ENCODE measurements around the gene ZNF385B.
A peak's percentile ranks its signal among the peaks of the same experiment; 100 is the strongest.

ZNF385B gene

GRCh38 chr2:179769323-179769722 lies 92.1 kb downstream of the ZNF385B start:
- TF ChIP-seq TCF12 (IDR thresholded peaks at IDR 0.05; ENCODE audit: low read depth) (no peak), YY1 (IDR thresholded peaks at IDR 0.05; ENCODE audit: low read depth) (no peak), TEAD4 (IDR thresholded peaks at IDR 0.05) (no peak), CEBPB (IDR thresholded peaks at IDR 0.05) (no peak), REST (IDR thresholded peaks at IDR 0.05; ENCODE audit: low read depth) (no peak), USF1 (IDR thresholded peaks at IDR 0.05) (no peak), CREB1 (IDR thresholded peaks at IDR 0.05; ENCODE audit: low read depth) (no peak), FOXM1 (IDR thresholded peaks at IDR 0.05; ENCODE audit: borderline replicate concordance, low read depth) (no peak), TAF1 (IDR thresholded peaks at IDR 0.05; ENCODE audit: low read depth) (no peak), RAD21 (IDR thresholded peaks at IDR 0.05; ENCODE audit: low read depth) (no peak), EP300 (IDR thresholded peaks at IDR 0.05; ENCODE audit: borderline replicate concordance) (no peak), ZBTB7A (IDR thresholded peaks at IDR 0.05; ENCODE audit: low read depth) (no peak), NFIC (IDR thresholded peaks at IDR 0.05) (no peak), EGR1 (IDR thresholded peaks at IDR 0.05) (no peak), MAX (IDR thresholded peaks at IDR 0.05) (no peak)

GRCh38 chr2:179768765-179769164 lies 92.6 kb downstream of the ZNF385B start:
- no peak for TF ChIP-seq ZBTB7A (IDR thresholded peaks at IDR 0.05; ENCODE audit: low read depth)
- TF ChIP-seq NFIC (IDR thresholded peaks at IDR 0.05), result peak; percentile 61

GRCh38 chr2:179765666-179766065 lies 95.7 kb downstream of the ZNF385B start:
- no peak for TF ChIP-seq TCF12 (IDR thresholded peaks at IDR 0.05; ENCODE audit: low read depth)
- no peak for TF ChIP-seq YY1 (IDR thresholded peaks at IDR 0.05; ENCODE audit: low read depth)
- TF ChIP-seq FOXM1 (IDR thresholded peaks at IDR 0.05; ENCODE audit: borderline replicate concordance, low read depth), result no peak
- no peak for TF ChIP-seq TAF1 (IDR thresholded peaks at IDR 0.05; ENCODE audit: low read depth)
- no peak for TF ChIP-seq TEAD4 (IDR thresholded peaks at IDR 0.05)
- TF ChIP-seq RAD21 (IDR thresholded peaks at IDR 0.05; ENCODE audit: low read depth), result no peak
- TF ChIP-seq NFIC (IDR thresholded peaks at IDR 0.05), result no peak
- TF ChIP-seq USF1 (IDR thresholded peaks at IDR 0.05), result no peak
- no peak for TF ChIP-seq REST (IDR thresholded peaks at IDR 0.05; ENCODE audit: low read depth)
- TF ChIP-seq EP300 (IDR thresholded peaks at IDR 0.05; ENCODE audit: borderline replicate concordance), result no peak
- TF ChIP-seq CEBPB (IDR thresholded peaks at IDR 0.05), result no peak
- no peak for TF ChIP-seq EGR1 (IDR thresholded peaks at IDR 0.05)
- no peak for TF ChIP-seq ZBTB7A (IDR thresholded peaks at IDR 0.05; ENCODE audit: low read depth)
- no peak for TF ChIP-seq MAX (IDR thresholded peaks at IDR 0.05)
- TF ChIP-seq CREB1 (IDR thresholded peaks at IDR 0.05; ENCODE audit: low read depth), result no peak

GRCh38 chr2:179764710-179765109 lies 96.7 kb downstream of the ZNF385B start:
- TF ChIP-seq TCF12 (IDR thresholded peaks at IDR 0.05; ENCODE audit: low read depth), result no peak
- no peak for TF ChIP-seq TEAD4 (IDR thresholded peaks at IDR 0.05)
- TF ChIP-seq ZBTB7A (IDR thresholded peaks at IDR 0.05; ENCODE audit: low read depth), result no peak
- no peak for TF ChIP-seq USF1 (IDR thresholded peaks at IDR 0.05)
- no peak for TF ChIP-seq CEBPB (IDR thresholded peaks at IDR 0.05)
- no peak for TF ChIP-seq EGR1 (IDR thresholded peaks at IDR 0.05)
- TF ChIP-seq RAD21 (IDR thresholded peaks at IDR 0.05; ENCODE audit: low read depth), result no peak
- TF ChIP-seq FOXM1 (IDR thresholded peaks at IDR 0.05; ENCODE audit: borderline replicate concordance, low read depth), result no peak
- no peak for TF ChIP-seq NFIC (IDR thresholded peaks at IDR 0.05)
- no peak for TF ChIP-seq CREB1 (IDR thresholded peaks at IDR 0.05; ENCODE audit: low read depth)
- no peak for TF ChIP-seq REST (IDR thresholded peaks at IDR 0.05; ENCODE audit: low read depth)
- no peak for TF ChIP-seq TAF1 (IDR thresholded peaks at IDR 0.05; ENCODE audit: low read depth)
- no peak for TF ChIP-seq EP300 (IDR thresholded peaks at IDR 0.05; ENCODE audit: borderline replicate concordance)
- no peak for TF ChIP-seq YY1 (IDR thresholded peaks at IDR 0.05; ENCODE audit: low read depth)
- no peak for TF ChIP-seq MAX (IDR thresholded peaks at IDR 0.05)

All from Ishikawa (cell line).